Measurements from ENCODE around the gene USP36. TPM values are rescaled to one million over a fixed set of nuclear protein-coding genes. Genes with fewer than 3 reads are reported as not detected.

USP36 gene
- total RNA-seq, 2 donors from 2014 or later: 57.1 to 62.5 TPM

DNA sequence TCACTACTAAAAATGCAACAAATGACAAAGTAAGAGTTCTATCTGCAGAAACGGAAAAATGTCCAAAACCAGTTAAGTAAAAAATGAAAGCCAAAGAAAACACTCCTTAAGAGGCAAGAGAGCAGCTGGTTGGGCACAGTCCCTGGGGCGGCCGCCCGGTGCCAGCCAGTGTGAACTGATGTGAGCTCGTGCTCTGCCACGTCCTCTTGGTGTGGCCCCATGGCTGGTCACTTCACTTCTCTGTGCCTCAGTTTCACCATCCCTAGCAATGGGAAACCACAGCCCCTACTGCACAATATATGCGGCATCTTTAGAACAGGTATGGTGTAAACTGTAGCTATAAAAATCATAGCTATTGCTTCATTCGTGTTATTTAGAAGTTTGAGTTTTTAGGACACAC is 21.2 kb downstream of the USP36 start:
- Histone ChIP-seq H3K36me3 (ENCODE audit: control insufficient read depth, insufficient read depth, low read length) (peaks cover 80% of the 10 kb centered on the region), H3K4me3 (ENCODE audit: low read length) (no peak overlapping the region), H3K9ac (ENCODE audit: extremely low read depth, low read length, poor library complexity, severe bottlenecking) (no peak overlapping the region), H3K4me1 (ENCODE audit: control insufficient read depth, insufficient read depth, low read length) (no peaks in the 10 kb centered on the region), H3K9me3 (ENCODE audit: control insufficient read depth, low read length) (no peaks in the 10 kb centered on the region), H3K27me3 (ENCODE audit: control insufficient read depth, insufficient read depth, low read length, poor library complexity, severe bottlenecking) (no peaks in the 10 kb centered on the region), H3K27ac (ENCODE audit: low read depth, low read length) (no peak overlapping the region)
- Mint-ChIP-seq H3K4me1 (peaks cover 5% of the 10 kb centered on the region), H3K36me3 (ENCODE audit: low read depth) (peaks cover 75% of the 10 kb centered on the region), H3K9me3 (no peaks in the 10 kb centered on the region), H3K27me3 (ENCODE audit: insufficient read depth) (no peaks in the 10 kb centered on the region), H3K4me3 (no peak overlapping the region), H3K27ac (no peak overlapping the region)
- 93 to 96% methylated on average over 7 to 8 of the region's 8 CpGs for WGBS, 2 experiments (ENCODE audit: insufficient coverage in 1 of 2, insufficient read length in 1 of 2)
- TF ChIP-seq, protein P1, sequence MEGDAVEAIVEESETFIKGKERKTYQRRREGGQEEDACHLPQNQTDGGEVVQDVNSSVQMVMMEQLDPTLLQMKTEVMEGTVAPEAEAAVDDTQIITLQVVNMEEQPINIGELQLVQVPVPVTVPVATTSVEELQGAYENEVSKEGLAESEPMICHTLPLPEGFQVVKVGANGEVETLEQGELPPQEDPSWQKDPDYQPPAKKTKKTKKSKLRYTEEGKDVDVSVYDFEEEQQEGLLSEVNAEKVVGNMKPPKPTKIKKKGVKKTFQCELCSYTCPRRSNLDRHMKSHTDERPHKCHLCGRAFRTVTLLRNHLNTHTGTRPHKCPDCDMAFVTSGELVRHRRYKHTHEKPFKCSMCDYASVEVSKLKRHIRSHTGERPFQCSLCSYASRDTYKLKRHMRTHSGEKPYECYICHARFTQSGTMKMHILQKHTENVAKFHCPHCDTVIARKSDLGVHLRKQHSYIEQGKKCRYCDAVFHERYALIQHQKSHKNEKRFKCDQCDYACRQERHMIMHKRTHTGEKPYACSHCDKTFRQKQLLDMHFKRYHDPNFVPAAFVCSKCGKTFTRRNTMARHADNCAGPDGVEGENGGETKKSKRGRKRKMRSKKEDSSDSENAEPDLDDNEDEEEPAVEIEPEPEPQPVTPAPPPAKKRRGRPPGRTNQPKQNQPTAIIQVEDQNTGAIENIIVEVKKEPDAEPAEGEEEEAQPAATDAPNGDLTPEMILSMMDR (conservative IDR thresholded peaks at IDR 0.05): no peak
- DNase-seq: no peak

DNA sequence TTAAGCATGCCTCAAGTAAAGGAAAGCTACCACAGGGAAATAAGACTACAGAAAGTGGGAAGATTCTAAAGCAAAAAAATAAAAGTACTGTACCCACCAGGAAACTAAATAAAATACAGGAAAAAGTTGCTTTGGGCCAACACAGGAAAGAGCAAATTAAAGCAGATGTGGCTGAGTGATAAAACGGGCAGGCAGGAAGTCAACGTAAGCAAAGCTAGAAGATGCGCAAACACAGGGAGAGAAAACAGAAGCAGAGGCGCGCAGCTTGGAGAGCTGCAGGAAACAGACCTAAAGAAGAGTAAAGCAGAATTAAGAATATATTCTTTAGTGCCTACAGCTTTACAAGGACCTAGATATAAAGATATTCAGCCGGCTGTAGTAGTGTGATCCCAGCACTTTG is 21.7 kb downstream of the USP36 start:
- no peaks in the 10 kb centered on the region for H3K27me3 Mint-ChIP-seq (ENCODE audit: insufficient read depth)

DNA sequence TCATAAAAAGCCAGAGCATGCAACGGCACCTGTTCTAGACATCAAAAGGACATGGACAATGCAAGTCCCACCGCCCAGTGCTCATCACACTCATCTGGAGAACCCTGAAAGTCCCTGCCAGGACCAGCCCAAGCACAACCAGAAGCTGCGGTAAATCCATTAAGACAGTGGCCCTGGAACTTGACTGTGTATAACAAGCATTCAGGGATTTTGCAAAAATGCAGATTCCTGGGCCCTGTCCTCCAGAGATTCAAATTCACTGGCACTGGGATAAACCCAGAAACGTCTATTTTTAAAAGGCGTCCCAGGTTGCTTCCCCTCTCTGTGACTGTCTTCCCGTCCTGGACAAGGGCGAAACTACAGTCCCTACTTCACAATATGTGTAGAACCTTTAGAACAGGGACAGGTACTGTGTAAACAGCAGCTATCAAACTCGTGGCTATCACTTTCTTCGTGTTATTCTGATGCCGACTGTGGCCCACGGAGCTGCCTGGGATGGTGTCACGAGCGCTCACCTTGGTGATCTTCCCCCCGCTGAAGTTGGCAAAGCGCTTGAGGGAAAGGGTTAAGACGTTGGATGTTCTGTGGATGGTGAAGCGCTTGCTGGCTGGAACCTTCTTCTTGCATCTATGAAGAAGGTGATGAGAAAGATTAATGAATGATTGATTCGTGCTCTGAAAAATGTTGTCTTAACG is 22.3 kb downstream of the USP36 start:
- peaks cover 75% of the 10 kb centered on the region for H3K36me3 Mint-ChIP-seq (ENCODE audit: low read depth)
- peaks cover 80% of the 10 kb centered on the region for H3K36me3 ChIP-seq (ENCODE audit: control insufficient read depth, insufficient read depth, low read length)
- no peaks in the 10 kb centered on the region for H3K27me3 ChIP-seq (ENCODE audit: control insufficient read depth, insufficient read depth, low read length, poor library complexity, severe bottlenecking)
- no peak overlapping the region for H3K4me3 ChIP-seq (ENCODE audit: low read length)
- TF ChIP-seq, protein P1 (conservative IDR thresholded peaks at IDR 0.05): no peak
- 93 to 97% methylated on average over 19 of the region's 19 CpGs for WGBS, 2 experiments (ENCODE audit: insufficient coverage in 1 of 2, insufficient read length in 1 of 2)
- H3K4me3 Mint-ChIP-seq: no peak overlapping the region
- no peak overlapping the region for H3K27ac Mint-ChIP-seq
- H3K4me1 ChIP-seq (ENCODE audit: control insufficient read depth, insufficient read depth, low read length): no peaks in the 10 kb centered on the region
- DNase-seq: no peak
- no peak overlapping the region for H3K9ac ChIP-seq (ENCODE audit: extremely low read depth, low read length, poor library complexity, severe bottlenecking)
- H3K9me3 Mint-ChIP-seq: no peaks in the 10 kb centered on the region
- no peaks in the 10 kb centered on the region for H3K9me3 ChIP-seq (ENCODE audit: control insufficient read depth, low read length)
- H3K27me3 Mint-ChIP-seq (ENCODE audit: insufficient read depth): no peaks in the 10 kb centered on the region
- H3K27ac ChIP-seq (ENCODE audit: low read depth, low read length): no peak overlapping the region
- no peaks in the 10 kb centered on the region for H3K4me1 Mint-ChIP-seq

More for the DNA sequence above, 21.7 kb downstream of the USP36 start:
- no peak overlapping the region for H3K4me3 ChIP-seq (ENCODE audit: low read length)
- Mint-ChIP-seq H3K27ac (no peak overlapping the region), H3K9me3 (no peaks in the 10 kb centered on the region), H3K4me3 (no peak overlapping the region), H3K4me1 (peaks cover 5% of the 10 kb centered on the region), H3K36me3 (ENCODE audit: low read depth) (peaks cover 75% of the 10 kb centered on the region)
- no peaks in the 10 kb centered on the region for H3K9me3 ChIP-seq (ENCODE audit: control insufficient read depth, low read length)
- 94 to 97% methylated on average over 6 of the region's 6 CpGs for WGBS, 2 experiments (ENCODE audit: insufficient coverage in 1 of 2, insufficient read length in 1 of 2)
- H3K27ac ChIP-seq (ENCODE audit: low read depth, low read length): no peak overlapping the region
- peaks cover 80% of the 10 kb centered on the region for H3K36me3 ChIP-seq (ENCODE audit: control insufficient read depth, insufficient read depth, low read length)
- DNase-seq: no peak
- no peak overlapping the region for H3K9ac ChIP-seq (ENCODE audit: extremely low read depth, low read length, poor library complexity, severe bottlenecking)
- H3K4me1 ChIP-seq (ENCODE audit: control insufficient read depth, insufficient read depth, low read length): no peaks in the 10 kb centered on the region
- no peaks in the 10 kb centered on the region for H3K27me3 ChIP-seq (ENCODE audit: control insufficient read depth, insufficient read depth, low read length, poor library complexity, severe bottlenecking)
- TF ChIP-seq, protein P1 (conservative IDR thresholded peaks at IDR 0.05): no peak
